HepG2 (cell line): Measurements from ENCODE around the gene CD68. TPM values are rescaled to one million over a fixed set of nuclear protein-coding genes. Genes with fewer than 3 reads are reported as not detected.
A peak's percentile ranks its signal among the peaks of the same experiment; 100 is the strongest.

ENCODE experiments used
- BORCS8-MEF2B ChIP-seq: sonication (generic); formaldehyde crosslinking; IDR thresholded peaks from 2 replicates; pipeline ENCODE4 v1.8.0; 2022; ENCODE audit warnings: mild to moderate bottlenecking, missing genetic modification reagents
- CHCHD3 ChIP-seq: sonication (generic); formaldehyde crosslinking; IDR thresholded peaks from 2 replicates; pipeline ENCODE4 v1.8.0; 2022; ENCODE audit warnings: mild to moderate bottlenecking, missing genetic modification reagents, moderate library complexity
- ERF ChIP-seq: IDR thresholded peaks from 2 replicates; pipeline ENCODE4 v1.6.1; 2018; ENCODE audit warnings: missing biosample characterization, missing genetic modification reagents
- GPN1 ChIP-seq: sonication (generic); formaldehyde crosslinking; IDR thresholded peaks from 2 replicates; pipeline ENCODE4 v1.5.1; 2020; ENCODE audit warnings: missing genetic modification reagents, borderline replicate concordance
- MTERF4 ChIP-seq: sonication (generic); formaldehyde crosslinking; IDR thresholded peaks from 2 replicates; pipeline ENCODE4 v1.8.0; 2023; ENCODE audit warnings: mild to moderate bottlenecking, missing genetic modification reagents
- NCOA1 ChIP-seq: sonication (generic); formaldehyde crosslinking; IDR thresholded peaks from 2 replicates; pipeline ENCODE4 v1.9.0; 2021; ENCODE audit warnings: missing genetic modification reagents
- NFKB2 ChIP-seq: sonication (generic); formaldehyde crosslinking; IDR thresholded peaks from 2 replicates; pipeline ENCODE4 v1.4.0; 2020; ENCODE audit warnings: missing genetic modification reagents, borderline replicate concordance
- SRY ChIP-seq: sonication (generic); formaldehyde crosslinking; IDR thresholded peaks from 2 replicates; pipeline ENCODE4 v1.8.0; 2022; ENCODE audit warnings: mild to moderate bottlenecking, missing genetic modification reagents
- TAF15 ChIP-seq: fragments of 200-400 bp; formaldehyde crosslinking; IDR thresholded peaks from one replicate; pipeline ENCODE4 v1.6.1; 2018; ENCODE audit warnings: mild to moderate bottlenecking, low read depth, low read length; ENCODE audit not compliant: poor library complexity, severe bottlenecking
- ZBED4 ChIP-seq: sonication (generic); formaldehyde crosslinking; IDR thresholded peaks from 2 replicates; pipeline ENCODE4 v1.4.0; 2020; ENCODE audit warnings: missing genetic modification reagents, borderline replicate concordance
- ZNF704 ChIP-seq: sonication (generic); formaldehyde crosslinking; IDR thresholded peaks from 2 replicates; pipeline ENCODE4 v1.8.1; 2023; ENCODE audit warnings: mild to moderate bottlenecking, inconsistent platforms, moderate library complexity, missing genetic modification reagents, borderline replicate concordance
- ZNF800 ChIP-seq: sonication (generic); formaldehyde crosslinking; IDR thresholded peaks from 2 replicates; pipeline ENCODE4 v1.4.0; 2020; ENCODE audit warnings: missing genetic modification reagents
- polyA plus RNA-seq, 8 experiments: library from polyadenylated mRNA; depleted of rRNA in 3 of 8; stranded (reverse) in 7 of 8; unstranded in 1 of 8; fragments of >200 nt; fragmentation: Illumina TruSeq in 4 of 8; extraction: Trizol in 4 of 8; gene quantifications; 2 replicates each; pipeline versions ENCODE4 v1.2.1 to v1.2.3, GENCODE V29; 2011 to 2016; ENCODE audit warnings: low read depth in 4 of 8, missing spikeins in 1 of 8, mixed read lengths in 1 of 8; ENCODE audit not compliant: insufficient read depth in 1 of 8
- total RNA-seq, 5 experiments: library from RNA; depleted of rRNA; stranded (reverse); fragments of >200 nt; fragmentation: Illumina TruSeq; extraction: Trizol; gene quantifications; 2 replicates each; pipeline ENCODE4 v1.2.3, GENCODE V29; 2016; ENCODE audit warnings: low read depth in 1 of 5
- TF ChIP-seq, protein P1 (sequence below): sonication (generic); formaldehyde crosslinking; IDR thresholded peaks from 2 replicates; pipeline ENCODE4 v1.4.0; 2020; ENCODE audit warnings: missing genetic modification reagents, borderline replicate concordance

The CD68 gene
- total and polyA plus RNA-seq, 2 of the 13 experiments (the other 11 are each of a cell fraction or from before 2014, with no cell fraction given): 10.3 to 104 TPM

- TF ChIP-seq MTERF4: peak; percentile 49; the same call in 1 of the 2 replicates
- TF ChIP-seq BORCS8-MEF2B: no peak
- TF ChIP-seq CHCHD3: no peak
- no peak for TF ChIP-seq ZBED4 (CRISPR knock-in tag)
- TF ChIP-seq NFKB2 (CRISPR knock-in tag): 0 out of 2 replicates have a peak, but pooled peaks have one; percentile 21
- no peak for TF ChIP-seq ERF (CRISPR knock-in tag)
- TF ChIP-seq, protein P1, sequence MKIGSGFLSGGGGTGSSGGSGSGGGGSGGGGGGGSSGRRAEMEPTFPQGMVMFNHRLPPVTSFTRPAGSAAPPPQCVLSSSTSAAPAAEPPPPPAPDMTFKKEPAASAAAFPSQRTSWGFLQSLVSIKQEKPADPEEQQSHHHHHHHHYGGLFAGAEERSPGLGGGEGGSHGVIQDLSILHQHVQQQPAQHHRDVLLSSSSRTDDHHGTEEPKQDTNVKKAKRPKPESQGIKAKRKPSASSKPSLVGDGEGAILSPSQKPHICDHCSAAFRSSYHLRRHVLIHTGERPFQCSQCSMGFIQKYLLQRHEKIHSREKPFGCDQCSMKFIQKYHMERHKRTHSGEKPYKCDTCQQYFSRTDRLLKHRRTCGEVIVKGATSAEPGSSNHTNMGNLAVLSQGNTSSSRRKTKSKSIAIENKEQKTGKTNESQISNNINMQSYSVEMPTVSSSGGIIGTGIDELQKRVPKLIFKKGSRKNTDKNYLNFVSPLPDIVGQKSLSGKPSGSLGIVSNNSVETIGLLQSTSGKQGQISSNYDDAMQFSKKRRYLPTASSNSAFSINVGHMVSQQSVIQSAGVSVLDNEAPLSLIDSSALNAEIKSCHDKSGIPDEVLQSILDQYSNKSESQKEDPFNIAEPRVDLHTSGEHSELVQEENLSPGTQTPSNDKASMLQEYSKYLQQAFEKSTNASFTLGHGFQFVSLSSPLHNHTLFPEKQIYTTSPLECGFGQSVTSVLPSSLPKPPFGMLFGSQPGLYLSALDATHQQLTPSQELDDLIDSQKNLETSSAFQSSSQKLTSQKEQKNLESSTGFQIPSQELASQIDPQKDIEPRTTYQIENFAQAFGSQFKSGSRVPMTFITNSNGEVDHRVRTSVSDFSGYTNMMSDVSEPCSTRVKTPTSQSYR (CRISPR knock-in tag): no peak
- TF ChIP-seq NCOA1: peak; percentile 81; the same call in 1 of the 2 replicates
- no peak for TF ChIP-seq TAF15
- no peak for TF ChIP-seq ZNF704 (CRISPR knock-in tag)
- no peak; the same call in 1 of the 2 replicates for TF ChIP-seq SRY
- no peak for TF ChIP-seq GPN1
- TF ChIP-seq ZNF800 (CRISPR knock-in tag): no peak
These were observed 18.3 kb upstream of the CD68 start (continued) for GRCh38 chr17:7561028-7561575.
